Retinal pigment epithelial cell (primary cell): Measurements from ENCODE around the gene RAF1.
"Not testable (repeated sequence)": the region's sequence is repeated elsewhere in the genome, so short reads cannot be mapped to it uniquely, and the experiment has no call there.

ENCODE experiments used
- DNase-seq: peaks from one replicate; pipeline ENCODE4 v3.0.0-alpha.2; 2010; ENCODE audit warnings: low read depth
- H3K4me3 ChIP-seq: 2 replicates; pipeline ENCODE4 v1.5.1; 2011; ENCODE audit warnings: mild to moderate bottlenecking, low read length, control low read depth, moderate library complexity
- CTCF ChIP-seq: conservative IDR thresholded peaks from 2 replicates; pipeline ENCODE4 v1.5.1; 2011; ENCODE audit warnings: low read depth, low read length, control low read depth, inconsistent platforms

Gene RAF1

GRCh38 chr3:12675115-12675810, 11.3 kb upstream of the RAF1 start:
- DNase-seq = no peak
- TF ChIP-seq CTCF = no peak

GRCh38 chr3:12673956-12674736, 10.2 kb upstream of the RAF1 start:
- not testable (repeated sequence) for DNase-seq, H3K4me3 ChIP-seq

More at GRCh38 chr3:12675115-12675810, 11.3 kb upstream of the RAF1 start:
- no peak overlapping the region for H3K4me3 ChIP-seq

GRCh38 chr3:12671120-12671450, 7.2 kb upstream of the RAF1 start:
- DNase-seq = no peak
- no peak for TF ChIP-seq CTCF
- no peak overlapping the region for H3K4me3 ChIP-seq

- no peak overlapping the region for H3K4me3 ChIP-seq
- no peak for TF ChIP-seq CTCF
- DNase-seq = no peak
Measured at GRCh38 chr3:12670365-12671119, 6.6 kb upstream of the RAF1 start.

- peak overlapping the region; percentile 98 for H3K4me3 ChIP-seq
- TF ChIP-seq CTCF = no peak
- no peak for DNase-seq
Measured at GRCh38 chr3:12663401-12663935, 449 bp downstream of the RAF1 start.

- no peak for TF ChIP-seq CTCF
- DNase-seq = no peak
- peak overlapping the region; percentile 98 for H3K4me3 ChIP-seq
Measured at GRCh38 chr3:12662593-12663400, 1.1 kb downstream of the RAF1 start.
